HG03139 (cell line): ENCODE data around the gene TMEFF2.

Experiments
- ATAC-seq: cut with Tn5 transposase; IDR thresholded peaks from one replicate; pipeline ENCODE4 v1.9.1; 2021; ENCODE audit not compliant: unreplicated experiment

Gene TMEFF2

GRCh38 chr2:191913796-191914195 is 280.9 kb downstream of the TMEFF2 start:
- ATAC-seq = no peak

DNA sequence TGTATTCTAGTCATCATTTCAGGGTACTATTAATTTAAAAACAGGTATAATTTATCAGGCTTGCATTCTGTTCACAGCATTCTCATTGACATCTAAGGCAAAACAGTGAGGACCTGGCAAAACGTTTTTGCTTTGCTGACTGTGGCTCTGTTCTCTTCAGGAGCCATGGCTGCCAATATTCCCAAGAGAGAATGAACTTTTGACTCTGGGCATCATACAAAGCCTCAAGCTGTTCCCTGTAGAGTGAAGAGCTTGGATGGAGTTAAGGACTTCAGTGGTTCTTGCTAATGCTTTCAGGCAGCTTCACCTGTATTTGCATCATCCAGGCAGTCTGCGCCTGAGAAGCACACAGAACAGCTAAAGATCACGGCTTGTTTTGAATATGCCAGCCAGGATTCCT is 282.0 kb downstream of the TMEFF2 start:
- ATAC-seq = no peak

- no peak for ATAC-seq
Observed at GRCh38 chr2:191910518-191910917, 284.2 kb downstream of the TMEFF2 start.

GRCh38 chr2:191908874-191909273 is 285.9 kb downstream of the TMEFF2 start:
- ATAC-seq = no peak

DNA sequence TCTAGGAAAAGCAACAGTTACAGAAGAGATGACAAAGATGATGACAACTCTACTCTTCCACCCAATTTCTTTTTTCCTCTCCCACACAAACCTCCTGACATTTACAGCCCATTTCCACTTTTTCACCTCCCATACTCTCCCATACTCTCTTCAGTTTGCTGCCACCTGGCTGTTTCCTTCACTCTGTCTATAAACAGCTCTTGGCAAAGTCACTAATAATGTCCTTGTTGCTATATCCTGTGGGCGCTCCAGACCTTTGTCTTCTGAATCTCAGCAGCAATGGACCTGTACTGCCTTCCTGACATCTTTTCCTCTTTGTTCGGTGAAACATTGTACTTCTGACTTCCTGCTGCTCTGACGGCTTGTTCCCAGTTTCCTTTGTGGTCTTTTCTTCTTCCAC is 287.2 kb downstream of the TMEFF2 start:
- ATAC-seq = no peak

- no peak for ATAC-seq
Observed at GRCh38 chr2:191907091-191907490, 287.6 kb downstream of the TMEFF2 start.

- ATAC-seq = no peak
Observed at GRCh38 chr2:191905336-191905735, 289.4 kb downstream of the TMEFF2 start.

DNA sequence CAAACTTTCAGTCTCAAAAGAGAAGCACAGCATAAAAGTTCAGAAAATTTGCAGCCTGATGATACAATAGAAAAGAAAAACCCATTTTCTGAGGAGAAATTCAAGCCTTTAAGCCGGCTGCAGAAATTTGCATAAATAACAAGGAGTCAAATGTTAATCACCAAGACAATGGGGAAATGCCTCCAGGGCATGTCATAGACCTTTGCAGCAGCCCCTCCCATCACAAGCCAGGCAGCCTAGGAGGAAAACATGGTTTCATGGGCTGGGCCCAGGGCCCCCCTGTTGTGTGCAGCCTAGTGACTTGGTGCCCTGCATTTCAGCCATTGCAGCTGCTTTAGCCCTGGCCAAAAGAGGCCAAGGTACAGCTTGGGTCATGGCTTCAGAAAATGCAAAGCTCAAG is 293.7 kb downstream of the TMEFF2 start:
- no peak for ATAC-seq

GRCh38 chr2:191899410-191899809 is 295.3 kb downstream of the TMEFF2 start:
- ATAC-seq = no peak
